ENCODE results near the gene PTPRN2. TPM values are rescaled to one million over a fixed set of nuclear protein-coding genes. Genes with fewer than 3 reads are reported as not detected.
"Not testable (repeated sequence)": the region's sequence is repeated elsewhere in the genome, so short reads cannot be mapped to it uniquely, and the experiment has no call there.

The PTPRN2 gene
- polyA plus RNA-seq, 3 donors = 6.8 to 7.9 (median 7.2) TPM

DNA sequence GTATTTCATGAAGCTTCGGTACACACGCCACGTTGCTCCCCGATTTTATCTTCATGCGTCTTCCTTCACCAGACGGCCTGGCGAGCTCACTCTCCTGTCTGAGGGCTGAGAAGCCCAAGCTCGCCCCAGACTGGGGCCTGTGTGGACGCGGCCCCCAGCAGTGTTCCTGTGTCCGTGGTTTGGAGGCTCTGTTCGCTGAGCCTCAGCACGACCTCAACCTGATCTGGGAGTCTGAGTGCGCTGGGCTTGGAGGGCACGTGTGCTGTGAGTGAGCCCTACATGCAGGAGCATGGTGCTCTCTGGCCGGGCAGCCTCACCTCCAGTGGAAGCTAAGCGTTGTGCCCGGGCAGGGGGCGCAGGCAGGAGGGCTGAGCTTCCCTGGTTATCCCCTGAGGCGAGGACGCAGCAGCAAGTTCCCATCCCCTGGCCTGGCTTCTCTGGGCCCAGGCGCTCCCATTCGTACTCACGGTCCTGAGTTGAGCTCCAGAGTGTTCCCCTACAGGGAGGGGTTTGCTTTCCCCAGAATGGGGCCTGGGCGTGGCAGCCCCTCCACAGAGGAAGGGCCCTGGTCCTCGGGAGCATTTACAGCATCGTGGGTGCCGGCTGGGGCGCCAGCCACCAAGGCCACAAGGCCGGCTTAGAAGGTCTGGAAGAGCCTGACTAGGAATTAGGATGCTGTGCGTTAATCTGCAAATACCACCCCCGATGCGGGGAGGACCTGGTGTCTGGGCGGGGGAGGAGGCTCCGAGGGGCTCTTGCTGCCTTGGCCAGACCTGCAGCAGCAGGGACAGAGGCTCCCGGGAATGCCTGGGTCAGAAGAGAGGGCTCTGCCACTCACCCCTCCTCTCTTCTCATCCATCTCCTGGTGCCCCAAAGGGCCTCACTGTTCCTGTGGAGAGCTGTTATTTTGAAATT lies 850.2 kb downstream of the PTPRN2 start:
- no peak for DNase-seq (ENCODE audit: low read depth in 3 of 3, low spot score in 2 of 3)

DNA sequence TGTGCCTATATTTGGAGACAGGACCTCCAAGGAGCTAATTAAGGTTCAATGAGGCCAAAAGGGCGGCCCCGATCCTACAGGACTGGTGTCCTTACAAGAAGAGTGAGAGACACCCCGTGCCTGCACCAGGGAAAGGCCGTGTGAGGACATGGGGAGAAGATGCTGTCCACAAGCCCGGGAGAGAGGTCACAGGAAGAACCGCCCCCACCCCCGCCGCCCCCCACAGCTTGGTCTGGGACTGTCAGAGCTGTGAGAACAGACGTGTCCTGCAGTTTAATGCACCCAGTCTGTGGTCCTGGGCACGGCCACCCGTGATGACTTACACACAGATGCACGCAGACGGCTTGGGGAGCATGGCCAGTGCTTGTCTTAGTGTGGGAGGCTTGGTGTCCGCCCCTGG lies 851.3 kb downstream of the PTPRN2 start:
- no peak for DNase-seq (ENCODE audit: low read depth in 3 of 3, low spot score in 2 of 3)

- DNase-seq (ENCODE audit: low read depth in 3 of 3, low spot score in 2 of 3) = no peak
Observed at GRCh38 chr7:157735826-157736225, 851.8 kb downstream of the PTPRN2 start.

DNA sequence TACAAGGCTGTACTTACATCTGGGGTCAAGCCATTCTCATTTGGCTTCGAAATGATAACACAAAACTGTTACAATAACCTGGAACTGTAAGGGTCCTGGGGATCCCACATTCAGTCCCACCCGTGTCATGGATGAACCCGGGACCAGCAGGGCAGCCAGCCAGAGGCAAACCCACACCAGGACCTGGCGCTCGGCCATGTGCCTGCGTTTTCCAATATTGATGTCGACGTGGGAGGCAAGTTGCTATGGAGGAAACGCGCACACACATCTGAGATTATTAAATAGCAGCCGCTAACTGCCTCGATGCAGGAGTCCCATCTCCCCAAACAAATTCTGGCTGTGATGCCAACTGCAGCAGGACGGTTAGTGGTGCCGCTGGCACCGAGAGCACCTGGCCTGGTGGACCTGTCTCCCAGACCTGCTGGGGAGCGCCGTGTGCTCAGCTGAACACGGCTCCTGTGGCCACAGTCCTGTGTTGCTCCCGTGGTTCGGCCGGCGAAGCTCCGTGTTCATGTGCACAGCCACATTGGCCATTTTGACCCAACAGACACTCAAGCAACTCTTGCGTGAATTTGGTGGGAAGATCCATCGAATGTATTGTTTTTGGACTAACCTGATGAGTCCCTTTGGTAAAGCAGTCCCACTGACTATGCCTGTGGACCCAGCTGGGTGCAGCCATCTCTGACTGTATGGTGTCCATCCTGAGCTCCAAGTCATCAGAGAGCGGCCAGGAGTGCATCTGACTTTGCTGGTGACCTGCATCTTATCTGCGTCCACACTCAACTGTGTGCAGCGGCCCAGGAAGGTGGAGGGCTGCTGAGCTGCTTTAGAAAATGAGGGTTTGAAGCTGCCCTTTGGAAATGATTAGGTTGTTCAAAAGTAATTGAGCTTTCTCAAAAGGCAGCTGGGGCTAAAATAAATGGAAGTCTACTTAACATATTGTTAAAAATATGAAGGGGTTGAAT lies 852.7 kb downstream of the PTPRN2 start:
- no peak for DNase-seq (ENCODE audit: low read depth in 3 of 3, low spot score in 2 of 3)

- DNase-seq (ENCODE audit: low read depth in 3 of 3, low spot score in 2 of 3) = not testable (repeated sequence)
Observed at GRCh38 chr7:157733760-157734395, 853.7 kb downstream of the PTPRN2 start.

- DNase-seq (ENCODE audit: low read depth in 3 of 3, low spot score in 2 of 3) = no peak
Observed at GRCh38 chr7:157731126-157731525, 856.5 kb downstream of the PTPRN2 start.

DNA sequence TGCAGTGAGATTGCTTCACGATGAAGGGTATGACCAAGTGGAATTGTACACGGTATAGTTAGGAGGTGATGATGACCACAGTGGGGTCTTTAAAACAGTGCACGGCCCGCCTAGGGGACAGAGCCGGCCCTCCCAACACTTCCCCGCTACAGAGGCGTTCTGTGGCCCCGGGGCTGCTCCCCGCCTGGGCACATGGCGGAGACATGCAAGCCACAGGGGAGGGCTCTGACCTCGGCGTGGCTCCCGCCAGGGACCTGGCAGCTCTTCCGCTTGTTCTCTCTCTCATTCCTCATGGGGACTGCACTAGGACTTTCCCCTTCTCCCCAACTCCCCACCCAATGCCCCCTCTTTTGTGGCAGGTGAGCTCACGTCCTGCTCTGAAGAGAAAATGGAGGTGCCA lies 857.0 kb downstream of the PTPRN2 start:
- DNase-seq (ENCODE audit: low read depth in 3 of 3, low spot score in 2 of 3) = no peak

- no peak for DNase-seq (ENCODE audit: low read depth in 3 of 3, low spot score in 2 of 3)
Observed at GRCh38 chr7:157729566-157729965, 858.1 kb downstream of the PTPRN2 start.

DNA sequence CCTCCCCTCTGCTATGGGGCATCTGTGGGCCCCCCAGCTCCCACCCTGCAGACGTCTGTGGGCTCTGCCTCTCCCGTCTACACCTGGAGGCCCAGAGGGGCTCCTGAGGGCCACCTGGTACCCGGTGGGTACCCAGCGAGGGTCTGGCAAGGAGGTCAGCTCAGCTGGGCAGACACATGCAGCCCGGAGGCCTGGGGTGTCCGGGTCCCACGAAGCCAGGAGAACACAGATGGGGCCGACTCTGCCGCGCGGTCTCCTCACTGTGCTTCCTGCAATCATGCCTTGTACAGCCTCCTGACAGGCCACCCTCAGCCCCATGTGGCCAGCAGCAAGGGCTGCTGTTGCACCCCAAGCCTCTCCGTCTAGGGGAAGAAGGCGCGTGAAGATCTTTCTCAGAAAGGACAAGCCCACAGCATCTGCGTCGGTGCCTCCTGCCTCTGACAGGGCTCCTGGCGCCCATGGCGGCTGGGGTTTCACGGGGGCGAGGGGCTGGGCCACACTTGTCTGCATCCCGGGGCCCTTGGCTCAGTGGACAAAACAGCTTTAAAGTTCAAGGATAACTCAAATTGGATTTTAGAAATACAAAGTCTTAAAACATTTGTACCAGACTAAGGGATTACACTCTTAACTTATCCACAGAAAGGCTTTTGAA lies 859.5 kb downstream of the PTPRN2 start:
- DNase-seq (ENCODE audit: low read depth in 3 of 3, low spot score in 2 of 3) = no peak

GRCh38 chr7:157726764-157727163 lies 860.9 kb downstream of the PTPRN2 start:
- no peak for DNase-seq (ENCODE audit: low read depth in 3 of 3, low spot score in 2 of 3)

DNA sequence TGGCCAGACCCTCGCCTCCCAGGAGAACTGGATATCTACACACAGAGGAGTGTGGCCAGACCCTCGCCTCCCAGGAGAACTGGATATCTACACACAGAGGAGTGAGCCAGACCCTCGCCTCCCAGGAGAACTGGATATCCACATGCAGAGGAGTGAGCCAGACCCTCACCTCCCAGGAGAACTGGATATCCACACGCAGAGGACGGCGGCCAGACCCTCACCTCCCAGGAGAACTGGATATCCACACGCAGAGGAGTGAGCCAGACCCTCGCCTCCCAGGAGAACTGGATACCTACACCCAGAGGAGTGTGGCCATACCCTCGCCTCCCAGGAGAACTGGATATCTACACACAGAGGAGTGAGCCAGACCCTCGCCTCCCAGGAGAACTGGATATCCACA lies 862.3 kb downstream of the PTPRN2 start:
- not testable (repeated sequence) for DNase-seq (ENCODE audit: low read depth in 3 of 3, low spot score in 2 of 3)

DNA sequence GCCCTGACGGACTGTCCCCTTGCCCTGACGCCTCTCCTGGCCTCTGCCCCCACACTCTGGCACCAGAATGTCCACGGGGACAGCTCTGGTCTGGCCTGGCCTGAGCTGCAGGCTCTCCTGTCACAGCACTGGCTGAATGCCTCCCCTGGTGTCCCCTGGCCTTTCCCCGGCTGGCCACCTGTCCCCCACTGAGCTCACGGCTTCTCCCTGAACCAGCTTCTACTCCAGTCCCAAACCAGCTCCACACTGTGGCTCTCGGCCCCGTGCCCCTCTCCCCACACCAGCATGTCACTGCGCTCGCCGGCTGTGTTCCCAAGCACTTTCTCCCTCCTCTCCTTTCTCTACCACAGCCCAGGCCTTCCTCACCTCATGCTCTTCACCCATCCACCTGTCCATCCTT lies 864.4 kb downstream of the PTPRN2 start:
- DNase-seq (ENCODE audit: low read depth in 3 of 3, low spot score in 2 of 3) = no peak

DNA sequence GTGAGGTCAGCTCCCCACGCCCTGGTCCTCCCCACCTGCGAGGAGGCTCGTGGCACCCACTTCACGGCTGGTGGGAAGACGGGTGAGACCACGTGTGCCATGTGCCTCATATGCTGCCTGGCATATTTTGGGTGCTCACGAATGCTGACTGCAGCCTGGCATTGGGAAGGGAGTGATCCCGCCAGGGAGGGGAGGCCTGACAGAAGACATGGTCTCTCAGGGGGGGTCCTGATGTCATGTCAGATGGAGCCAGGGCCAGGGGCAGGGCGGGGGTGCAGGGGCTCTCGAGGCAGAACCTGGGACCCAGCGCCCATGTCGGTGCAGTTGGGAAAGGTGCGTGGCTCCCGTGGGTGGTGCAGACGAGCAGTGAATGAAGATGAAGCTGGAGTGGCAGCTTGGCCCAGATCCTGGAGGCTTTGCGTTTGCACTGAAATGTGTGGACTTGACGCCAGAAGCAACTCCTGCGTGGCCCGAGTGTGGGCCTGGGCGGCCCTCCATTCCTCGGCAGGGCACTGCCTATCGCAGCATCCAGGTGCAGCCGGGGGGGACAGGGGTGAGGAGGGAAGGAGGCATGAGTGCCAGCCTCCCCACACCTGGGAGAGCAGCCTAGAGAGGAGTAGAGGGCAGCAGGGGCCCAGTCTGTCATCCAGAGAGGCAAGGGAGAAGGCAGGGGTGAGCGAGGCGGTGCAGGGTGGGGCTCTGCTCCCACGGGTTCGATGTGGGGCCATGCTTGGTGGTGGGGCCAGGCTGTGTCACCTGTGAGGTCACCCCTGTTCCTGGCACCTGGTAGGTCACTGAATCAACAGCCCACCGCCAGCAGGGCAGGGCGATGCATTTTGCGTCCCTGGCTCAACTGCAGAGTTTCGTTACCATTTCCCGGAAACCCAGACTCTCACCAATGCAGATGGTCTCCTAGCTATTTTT lies 865.2 kb downstream of the PTPRN2 start:
- DNase-seq (ENCODE audit: low read depth in 3 of 3, low spot score in 2 of 3) = no peak

DNA sequence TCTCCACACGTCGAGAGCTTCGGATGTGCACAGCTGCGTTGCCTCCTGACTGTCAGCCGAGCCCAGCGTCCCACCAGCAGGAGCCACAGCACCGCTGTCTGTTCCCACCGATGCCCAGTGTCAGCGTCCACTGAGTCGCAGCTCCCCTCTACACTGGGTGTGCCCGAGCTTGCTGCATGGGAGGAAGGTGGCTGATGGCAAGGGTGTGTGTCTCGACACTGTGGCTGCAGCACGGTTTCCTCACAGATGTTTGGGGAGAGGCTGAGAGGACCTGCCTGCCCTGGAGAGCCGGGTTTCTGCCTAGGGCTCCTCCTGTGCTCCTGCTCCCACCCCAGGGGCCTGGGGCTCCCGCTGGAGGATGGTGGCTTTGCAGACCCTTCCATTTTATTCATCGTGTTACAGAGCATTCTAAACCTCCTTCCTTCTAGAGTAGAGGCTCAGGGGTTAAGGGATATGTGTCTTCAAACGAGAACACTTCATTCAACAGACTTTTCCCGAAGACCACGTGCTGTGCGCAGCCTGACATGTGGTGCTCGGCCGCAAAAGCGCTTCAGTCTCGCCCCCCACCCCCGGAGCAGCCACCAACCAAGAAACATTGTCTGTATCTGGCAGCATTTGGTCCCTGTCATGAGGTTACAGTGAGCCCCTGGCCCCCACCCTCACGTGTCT lies 866.0 kb downstream of the PTPRN2 start:
- DNase-seq (ENCODE audit: low read depth in 3 of 3, low spot score in 2 of 3) = no peak

DNA sequence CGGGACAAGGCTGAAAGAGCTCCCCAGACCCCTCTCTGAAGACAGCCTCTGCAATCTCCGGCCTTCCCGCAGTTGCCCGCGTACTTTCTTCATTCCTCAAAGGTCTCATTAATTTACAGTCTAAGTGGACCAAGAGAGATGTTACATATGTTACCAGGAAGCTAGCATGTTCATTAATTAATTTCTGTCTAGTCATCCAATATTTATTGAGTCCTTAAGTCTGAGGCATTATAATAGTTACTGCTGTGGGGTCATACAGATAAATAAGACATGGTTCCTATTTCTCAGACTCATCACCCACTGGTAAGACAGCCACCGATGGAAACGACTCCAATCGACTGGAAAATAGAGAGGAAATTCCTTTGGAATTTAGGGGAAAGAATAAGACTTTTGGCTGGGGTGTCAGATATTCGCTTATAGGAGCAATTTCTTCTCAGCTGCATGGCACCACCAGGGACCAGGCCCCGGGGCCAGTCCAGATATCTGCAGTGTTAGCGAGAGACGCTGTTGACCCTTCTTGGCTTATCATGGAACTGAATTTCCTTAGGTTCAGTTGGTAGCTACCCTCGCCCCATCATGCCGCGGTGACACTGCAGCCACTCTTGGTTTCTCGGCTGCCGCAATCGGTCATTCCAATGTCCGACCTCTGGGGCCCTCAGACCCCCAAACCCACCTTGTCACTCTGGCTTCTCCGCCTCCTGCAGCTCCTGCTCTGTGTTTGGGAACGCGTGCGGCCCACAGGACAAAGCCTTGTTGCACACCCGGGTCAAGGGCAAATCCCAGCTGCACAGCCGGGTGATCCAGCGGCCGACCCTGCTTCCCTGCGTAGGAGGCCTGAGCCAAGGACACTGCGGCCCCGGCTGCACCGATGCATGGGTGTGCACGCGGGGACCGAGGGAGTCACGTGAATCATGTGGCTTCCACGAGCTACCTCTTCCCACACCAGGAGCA lies 867.6 kb downstream of the PTPRN2 start:
- no peak for DNase-seq (ENCODE audit: low read depth in 3 of 3, low spot score in 2 of 3)

- DNase-seq (ENCODE audit: low read depth in 3 of 3, low spot score in 2 of 3) = no peak
Observed at GRCh38 chr7:157719008-157719682, 868.5 kb downstream of the PTPRN2 start.

Data from right renal cortex interstitium (tissue), 3 donors.